Peyer's patch (tissue), 4 donors: Measurements from ENCODE around the gene DOCK8.

Source experiments
- POLR2A ChIP-seq, 2 donors: fragments of 450-650 bp; IDR thresholded peaks; one replicate each; pipeline ENCODE4 v1.5.1; 2017; ENCODE audit warnings: antibody characterized with exemption in 2 of 2, mild to moderate bottlenecking in 2 of 2, moderate library complexity in 2 of 2
- TF ChIP-seq, protein P1 (sequence below), 6 experiments: fragments of 450-650 bp in 4 of 6; fragments of 200-600 bp in 2 of 6; sonication (generic) in 1 of 6; IDR thresholded peaks; one replicate each; pipeline ENCODE4 v1.5.1; 2017 to 2019; ENCODE audit warnings: antibody characterized with exemption in 6 of 6, mild to moderate bottlenecking in 3 of 6, moderate library complexity in 1 of 6

GRCh38 chr9:504921-505740 is 290.5 kb downstream of the DOCK8 start:
- TF ChIP-seq, protein P1, sequence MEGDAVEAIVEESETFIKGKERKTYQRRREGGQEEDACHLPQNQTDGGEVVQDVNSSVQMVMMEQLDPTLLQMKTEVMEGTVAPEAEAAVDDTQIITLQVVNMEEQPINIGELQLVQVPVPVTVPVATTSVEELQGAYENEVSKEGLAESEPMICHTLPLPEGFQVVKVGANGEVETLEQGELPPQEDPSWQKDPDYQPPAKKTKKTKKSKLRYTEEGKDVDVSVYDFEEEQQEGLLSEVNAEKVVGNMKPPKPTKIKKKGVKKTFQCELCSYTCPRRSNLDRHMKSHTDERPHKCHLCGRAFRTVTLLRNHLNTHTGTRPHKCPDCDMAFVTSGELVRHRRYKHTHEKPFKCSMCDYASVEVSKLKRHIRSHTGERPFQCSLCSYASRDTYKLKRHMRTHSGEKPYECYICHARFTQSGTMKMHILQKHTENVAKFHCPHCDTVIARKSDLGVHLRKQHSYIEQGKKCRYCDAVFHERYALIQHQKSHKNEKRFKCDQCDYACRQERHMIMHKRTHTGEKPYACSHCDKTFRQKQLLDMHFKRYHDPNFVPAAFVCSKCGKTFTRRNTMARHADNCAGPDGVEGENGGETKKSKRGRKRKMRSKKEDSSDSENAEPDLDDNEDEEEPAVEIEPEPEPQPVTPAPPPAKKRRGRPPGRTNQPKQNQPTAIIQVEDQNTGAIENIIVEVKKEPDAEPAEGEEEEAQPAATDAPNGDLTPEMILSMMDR (IDR thresholded peaks at IDR 0.05) = no peak
- TF ChIP-seq POLR2A (IDR thresholded peaks at IDR 0.05) = no peak
